Measurements from ENCODE around the gene CBLL1. TPM values are rescaled to one million over a fixed set of nuclear protein-coding genes. Genes with fewer than 3 reads are reported as not detected.

CBLL1 gene
- total and polyA plus RNA-seq, 2 experiments from 2014 or later, result 31.1 to 67.4 TPM

DNA sequence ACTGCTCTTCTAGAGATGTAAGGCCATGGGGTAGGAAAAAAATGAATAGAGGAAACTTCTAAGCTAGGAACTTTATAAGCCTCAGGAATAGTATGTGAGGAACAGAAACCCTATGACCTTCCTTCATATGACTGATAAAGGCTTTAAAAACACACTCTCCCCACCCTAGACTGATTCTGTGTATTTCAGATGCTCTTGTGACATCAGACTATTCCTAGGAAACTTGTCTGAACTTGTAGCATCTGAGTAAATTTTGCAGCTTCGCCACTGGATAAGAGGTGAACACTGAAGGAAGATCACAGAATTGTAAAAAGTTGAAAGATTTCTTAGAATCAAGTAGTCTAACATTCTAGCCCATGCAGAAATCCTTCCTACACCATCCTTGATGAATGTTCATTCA, 31.0 kb upstream of the CBLL1 start:
- Mint-ChIP-seq H3K9me3 (no peaks in the 10 kb centered on the region), H3K4me1 (no peaks in the 10 kb centered on the region), H3K4me3 (no peak overlapping the region), H3K36me3 (ENCODE audit: low read depth) (no peaks in the 10 kb centered on the region), H3K27me3 (ENCODE audit: insufficient read depth, low read depth, poor library complexity) (no peaks in the 10 kb centered on the region), H3K27ac (no peak overlapping the region)
- no peak overlapping the region for H2AFZ ChIP-seq
- H3K4me3 ChIP-seq, result no peak overlapping the region
- no peaks in the 10 kb centered on the region for H3K4me1 ChIP-seq (ENCODE audit: insufficient read depth)
- no peak overlapping the region for H3K27ac ChIP-seq (ENCODE audit: low read depth)
- no peaks in the 10 kb centered on the region for H4K20me1 ChIP-seq (replicated peaks; ENCODE audit: insufficient read depth)
- H3K9me2 ChIP-seq (ENCODE audit: insufficient read depth), result no peaks in the 10 kb centered on the region
- no peaks in the 10 kb centered on the region for H3K36me3 ChIP-seq (ENCODE audit: insufficient read depth)
- DNase-seq (ENCODE audit: low spot score) (no peak), ATAC-seq (no peak)
- TF ChIP-seq, protein P1, sequence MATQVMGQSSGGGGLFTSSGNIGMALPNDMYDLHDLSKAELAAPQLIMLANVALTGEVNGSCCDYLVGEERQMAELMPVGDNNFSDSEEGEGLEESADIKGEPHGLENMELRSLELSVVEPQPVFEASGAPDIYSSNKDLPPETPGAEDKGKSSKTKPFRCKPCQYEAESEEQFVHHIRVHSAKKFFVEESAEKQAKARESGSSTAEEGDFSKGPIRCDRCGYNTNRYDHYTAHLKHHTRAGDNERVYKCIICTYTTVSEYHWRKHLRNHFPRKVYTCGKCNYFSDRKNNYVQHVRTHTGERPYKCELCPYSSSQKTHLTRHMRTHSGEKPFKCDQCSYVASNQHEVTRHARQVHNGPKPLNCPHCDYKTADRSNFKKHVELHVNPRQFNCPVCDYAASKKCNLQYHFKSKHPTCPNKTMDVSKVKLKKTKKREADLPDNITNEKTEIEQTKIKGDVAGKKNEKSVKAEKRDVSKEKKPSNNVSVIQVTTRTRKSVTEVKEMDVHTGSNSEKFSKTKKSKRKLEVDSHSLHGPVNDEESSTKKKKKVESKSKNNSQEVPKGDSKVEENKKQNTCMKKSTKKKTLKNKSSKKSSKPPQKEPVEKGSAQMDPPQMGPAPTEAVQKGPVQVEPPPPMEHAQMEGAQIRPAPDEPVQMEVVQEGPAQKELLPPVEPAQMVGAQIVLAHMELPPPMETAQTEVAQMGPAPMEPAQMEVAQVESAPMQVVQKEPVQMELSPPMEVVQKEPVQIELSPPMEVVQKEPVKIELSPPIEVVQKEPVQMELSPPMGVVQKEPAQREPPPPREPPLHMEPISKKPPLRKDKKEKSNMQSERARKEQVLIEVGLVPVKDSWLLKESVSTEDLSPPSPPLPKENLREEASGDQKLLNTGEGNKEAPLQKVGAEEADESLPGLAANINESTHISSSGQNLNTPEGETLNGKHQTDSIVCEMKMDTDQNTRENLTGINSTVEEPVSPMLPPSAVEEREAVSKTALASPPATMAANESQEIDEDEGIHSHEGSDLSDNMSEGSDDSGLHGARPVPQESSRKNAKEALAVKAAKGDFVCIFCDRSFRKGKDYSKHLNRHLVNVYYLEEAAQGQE (IDR thresholded peaks at IDR 0.05; ENCODE audit: unreplicated experiment), result no peak
- TF ChIP-seq NANOG (IDR thresholded peaks at IDR 0.05; ENCODE audit: borderline replicate concordance), result no peak
- no peak for TF ChIP-seq EZH2phosphoT487 (IDR thresholded peaks at IDR 0.05; ENCODE audit: unreplicated experiment)
- no peak for TF ChIP-seq EZH2 (IDR thresholded peaks at IDR 0.05; ENCODE audit: low read depth, unreplicated experiment)
- TF ChIP-seq, protein P2, sequence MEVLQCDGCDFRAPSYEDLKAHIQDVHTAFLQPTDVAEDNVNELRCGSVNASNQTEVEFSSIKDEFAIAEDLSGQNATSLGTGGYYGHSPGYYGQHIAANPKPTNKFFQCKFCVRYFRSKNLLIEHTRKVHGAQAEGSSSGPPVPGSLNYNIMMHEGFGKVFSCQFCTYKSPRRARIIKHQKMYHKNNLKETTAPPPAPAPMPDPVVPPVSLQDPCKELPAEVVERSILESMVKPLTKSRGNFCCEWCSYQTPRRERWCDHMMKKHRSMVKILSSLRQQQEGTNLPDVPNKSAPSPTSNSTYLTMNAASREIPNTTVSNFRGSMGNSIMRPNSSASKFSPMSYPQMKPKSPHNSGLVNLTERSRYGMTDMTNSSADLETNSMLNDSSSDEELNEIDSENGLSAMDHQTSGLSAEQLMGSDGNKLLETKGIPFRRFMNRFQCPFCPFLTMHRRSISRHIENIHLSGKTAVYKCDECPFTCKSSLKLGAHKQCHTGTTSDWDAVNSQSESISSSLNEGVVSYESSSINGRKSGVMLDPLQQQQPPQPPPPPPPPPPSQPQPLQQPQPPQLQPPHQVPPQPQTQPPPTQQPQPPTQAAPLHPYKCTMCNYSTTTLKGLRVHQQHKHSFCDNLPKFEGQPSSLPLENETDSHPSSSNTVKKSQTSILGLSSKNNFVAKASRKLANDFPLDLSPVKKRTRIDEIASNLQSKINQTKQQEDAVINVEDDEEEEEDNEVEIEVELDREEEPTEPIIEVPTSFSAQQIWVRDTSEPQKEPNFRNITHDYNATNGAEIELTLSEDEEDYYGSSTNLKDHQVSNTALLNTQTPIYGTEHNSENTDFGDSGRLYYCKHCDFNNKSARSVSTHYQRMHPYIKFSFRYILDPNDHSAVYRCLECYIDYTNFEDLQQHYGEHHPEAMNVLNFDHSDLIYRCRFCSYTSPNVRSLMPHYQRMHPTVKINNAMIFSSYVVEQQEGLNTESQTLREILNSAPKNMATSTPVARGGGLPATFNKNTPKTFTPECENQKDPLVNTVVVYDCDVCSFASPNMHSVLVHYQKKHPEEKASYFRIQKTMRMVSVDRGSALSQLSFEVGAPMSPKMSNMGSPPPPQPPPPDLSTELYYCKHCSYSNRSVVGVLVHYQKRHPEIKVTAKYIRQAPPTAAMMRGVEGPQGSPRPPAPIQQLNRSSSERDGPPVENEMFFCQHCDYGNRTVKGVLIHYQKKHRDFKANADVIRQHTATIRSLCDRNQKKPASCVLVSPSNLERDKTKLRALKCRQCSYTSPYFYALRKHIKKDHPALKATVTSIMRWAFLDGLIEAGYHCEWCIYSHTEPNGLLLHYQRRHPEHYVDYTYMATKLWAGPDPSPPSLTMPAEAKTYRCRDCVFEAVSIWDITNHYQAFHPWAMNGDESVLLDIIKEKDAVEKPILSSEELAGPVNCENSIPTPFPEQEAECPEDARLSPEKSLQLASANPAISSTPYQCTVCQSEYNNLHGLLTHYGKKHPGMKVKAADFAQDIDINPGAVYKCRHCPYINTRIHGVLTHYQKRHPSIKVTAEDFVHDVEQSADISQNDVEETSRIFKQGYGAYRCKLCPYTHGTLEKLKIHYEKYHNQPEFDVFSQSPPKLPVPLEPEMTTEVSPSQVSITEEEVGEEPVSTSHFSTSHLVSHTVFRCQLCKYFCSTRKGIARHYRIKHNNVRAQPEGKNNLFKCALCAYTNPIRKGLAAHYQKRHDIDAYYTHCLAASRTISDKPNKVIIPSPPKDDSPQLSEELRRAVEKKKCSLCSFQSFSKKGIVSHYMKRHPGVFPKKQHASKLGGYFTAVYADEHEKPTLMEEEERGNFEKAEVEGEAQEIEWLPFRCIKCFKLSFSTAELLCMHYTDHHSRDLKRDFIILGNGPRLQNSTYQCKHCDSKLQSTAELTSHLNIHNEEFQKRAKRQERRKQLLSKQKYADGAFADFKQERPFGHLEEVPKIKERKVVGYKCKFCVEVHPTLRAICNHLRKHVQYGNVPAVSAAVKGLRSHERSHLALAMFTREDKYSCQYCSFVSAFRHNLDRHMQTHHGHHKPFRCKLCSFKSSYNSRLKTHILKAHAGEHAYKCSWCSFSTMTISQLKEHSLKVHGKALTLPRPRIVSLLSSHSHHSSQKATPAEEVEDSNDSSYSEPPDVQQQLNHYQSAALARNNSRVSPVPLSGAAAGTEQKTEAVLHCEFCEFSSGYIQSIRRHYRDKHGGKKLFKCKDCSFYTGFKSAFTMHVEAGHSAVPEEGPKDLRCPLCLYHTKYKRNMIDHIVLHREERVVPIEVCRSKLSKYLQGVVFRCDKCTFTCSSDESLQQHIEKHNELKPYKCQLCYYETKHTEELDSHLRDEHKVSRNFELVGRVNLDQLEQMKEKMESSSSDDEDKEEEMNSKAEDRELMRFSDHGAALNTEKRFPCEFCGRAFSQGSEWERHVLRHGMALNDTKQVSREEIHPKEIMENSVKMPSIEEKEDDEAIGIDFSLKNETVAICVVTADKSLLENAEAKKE (CRISPR knock-in tag; IDR thresholded peaks at IDR 0.05), result no peak
- TF ChIP-seq ZNF331 (CRISPR knock-in tag; IDR thresholded peaks at IDR 0.05; ENCODE audit: low read depth), result no peak
- TF ChIP-seq, protein P3, sequence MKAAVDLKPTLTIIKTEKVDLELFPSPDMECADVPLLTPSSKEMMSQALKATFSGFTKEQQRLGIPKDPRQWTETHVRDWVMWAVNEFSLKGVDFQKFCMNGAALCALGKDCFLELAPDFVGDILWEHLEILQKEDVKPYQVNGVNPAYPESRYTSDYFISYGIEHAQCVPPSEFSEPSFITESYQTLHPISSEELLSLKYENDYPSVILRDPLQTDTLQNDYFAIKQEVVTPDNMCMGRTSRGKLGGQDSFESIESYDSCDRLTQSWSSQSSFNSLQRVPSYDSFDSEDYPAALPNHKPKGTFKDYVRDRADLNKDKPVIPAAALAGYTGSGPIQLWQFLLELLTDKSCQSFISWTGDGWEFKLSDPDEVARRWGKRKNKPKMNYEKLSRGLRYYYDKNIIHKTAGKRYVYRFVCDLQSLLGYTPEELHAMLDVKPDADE (IDR thresholded peaks at IDR 0.05), result no peak
- no peak for TF ChIP-seq CREB1 (CRISPR knock-in tag; IDR thresholded peaks at IDR 0.05; ENCODE audit: low read depth)
- TF ChIP-seq, protein P4, sequence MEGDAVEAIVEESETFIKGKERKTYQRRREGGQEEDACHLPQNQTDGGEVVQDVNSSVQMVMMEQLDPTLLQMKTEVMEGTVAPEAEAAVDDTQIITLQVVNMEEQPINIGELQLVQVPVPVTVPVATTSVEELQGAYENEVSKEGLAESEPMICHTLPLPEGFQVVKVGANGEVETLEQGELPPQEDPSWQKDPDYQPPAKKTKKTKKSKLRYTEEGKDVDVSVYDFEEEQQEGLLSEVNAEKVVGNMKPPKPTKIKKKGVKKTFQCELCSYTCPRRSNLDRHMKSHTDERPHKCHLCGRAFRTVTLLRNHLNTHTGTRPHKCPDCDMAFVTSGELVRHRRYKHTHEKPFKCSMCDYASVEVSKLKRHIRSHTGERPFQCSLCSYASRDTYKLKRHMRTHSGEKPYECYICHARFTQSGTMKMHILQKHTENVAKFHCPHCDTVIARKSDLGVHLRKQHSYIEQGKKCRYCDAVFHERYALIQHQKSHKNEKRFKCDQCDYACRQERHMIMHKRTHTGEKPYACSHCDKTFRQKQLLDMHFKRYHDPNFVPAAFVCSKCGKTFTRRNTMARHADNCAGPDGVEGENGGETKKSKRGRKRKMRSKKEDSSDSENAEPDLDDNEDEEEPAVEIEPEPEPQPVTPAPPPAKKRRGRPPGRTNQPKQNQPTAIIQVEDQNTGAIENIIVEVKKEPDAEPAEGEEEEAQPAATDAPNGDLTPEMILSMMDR (conservative IDR thresholded peaks at IDR 0.05; ENCODE audit: low read depth in 2 of 2), result no peak
- TF ChIP-seq JUNB (IDR thresholded peaks at IDR 0.05; ENCODE audit: unreplicated experiment), result no peak
- no peak for TF ChIP-seq STAT1 (IDR thresholded peaks at IDR 0.05; ENCODE audit: unreplicated experiment)
- no peak for TF ChIP-seq ZNF114 (CRISPR knock-in tag; IDR thresholded peaks at IDR 0.05)
- TF ChIP-seq POLR2AphosphoS5 (IDR thresholded peaks at IDR 0.05; ENCODE audit: low read depth), result no peak
- H3K4me2 ChIP-seq, result no peak overlapping the region
- H3K27me3 ChIP-seq (ENCODE audit: insufficient read depth), result no peaks in the 10 kb centered on the region
- H3K79me2 ChIP-seq (replicated peaks; ENCODE audit: insufficient read depth), result no peaks in the 10 kb centered on the region
- H3F3A ChIP-seq (replicated peaks; ENCODE audit: low read depth), result no peaks in the 10 kb centered on the region

Data from GM23338 (cell line).